GM10847 (cell line): ENCODE data around the gene KCTD15.

Experiments used
- POLR2A ChIP-seq: IDR thresholded peaks from 2 replicates; pipeline ENCODE4 v1.6.1; 2011; ENCODE audit not compliant: insufficient read length; ENCODE audit errors: extremely low read depth

KCTD15 gene

GRCh38 chr19:33763633-33764371 is 32.9 kb upstream of the KCTD15 start:
- TF ChIP-seq POLR2A, result no peak

GRCh38 chr19:33766623-33767022 is 30.0 kb upstream of the KCTD15 start:
- no peak for TF ChIP-seq POLR2A

- TF ChIP-seq POLR2A, result no peak
These were observed 28.7 kb upstream of the KCTD15 start for GRCh38 chr19:33767898-33768413.

- TF ChIP-seq POLR2A, result no peak
These were observed 27.5 kb upstream of the KCTD15 start for GRCh38 chr19:33769208-33769607.

- TF ChIP-seq POLR2A, result no peak
These were observed 26.6 kb upstream of the KCTD15 start for GRCh38 chr19:33770107-33770506.

GRCh38 chr19:33771384-33772101 is 25.1 kb upstream of the KCTD15 start:
- no peak for TF ChIP-seq POLR2A

- TF ChIP-seq POLR2A, result no peak
These were observed 24.4 kb upstream of the KCTD15 start for GRCh38 chr19:33772102-33772857.

GRCh38 chr19:33772858-33773180 is 23.9 kb upstream of the KCTD15 start:
- TF ChIP-seq POLR2A, result no peak

- TF ChIP-seq POLR2A, result no peak
These were observed 22.7 kb upstream of the KCTD15 start for GRCh38 chr19:33773704-33774624.

- TF ChIP-seq POLR2A, result no peak
These were observed 21.9 kb upstream of the KCTD15 start for GRCh38 chr19:33774751-33775150.

- no peak for TF ChIP-seq POLR2A
These were observed 20.8 kb upstream of the KCTD15 start for GRCh38 chr19:33775731-33776487.

GRCh38 chr19:33777351-33777750 is 19.3 kb upstream of the KCTD15 start:
- no peak for TF ChIP-seq POLR2A

- no peak for TF ChIP-seq POLR2A
These were observed 18.9 kb upstream of the KCTD15 start for GRCh38 chr19:33777753-33778088.

GRCh38 chr19:33778089-33778791 is 18.4 kb upstream of the KCTD15 start:
- TF ChIP-seq POLR2A, result no peak
